ENCODE results near the gene ABCC1.

DNA sequence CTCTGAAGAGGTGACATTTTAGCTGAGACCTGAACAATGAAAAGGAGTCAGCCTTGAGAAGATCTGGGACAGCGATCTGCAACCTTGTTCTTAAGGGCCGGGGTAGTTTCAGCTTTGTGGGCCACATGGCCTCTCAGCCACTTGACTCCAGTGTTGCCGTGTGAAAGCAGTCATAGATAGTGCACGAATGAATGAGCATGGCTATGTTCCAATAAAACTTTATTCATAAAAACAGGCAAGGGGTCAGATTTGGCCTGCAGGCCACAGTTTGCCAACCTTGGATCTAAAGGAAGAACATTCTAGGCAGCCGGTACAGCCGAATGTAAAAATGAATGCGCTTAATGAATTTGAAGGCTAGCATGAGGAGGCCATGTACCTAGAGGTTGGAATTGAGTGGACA lies 190.4 kb downstream of the ABCC1 start:
- TF ChIP-seq EZH2 (IDR thresholded peaks at IDR 0.05; ENCODE audit: borderline replicate concordance, low read depth, low read length, poor library complexity, severe bottlenecking) = no peak
- TF ChIP-seq, protein P1, sequence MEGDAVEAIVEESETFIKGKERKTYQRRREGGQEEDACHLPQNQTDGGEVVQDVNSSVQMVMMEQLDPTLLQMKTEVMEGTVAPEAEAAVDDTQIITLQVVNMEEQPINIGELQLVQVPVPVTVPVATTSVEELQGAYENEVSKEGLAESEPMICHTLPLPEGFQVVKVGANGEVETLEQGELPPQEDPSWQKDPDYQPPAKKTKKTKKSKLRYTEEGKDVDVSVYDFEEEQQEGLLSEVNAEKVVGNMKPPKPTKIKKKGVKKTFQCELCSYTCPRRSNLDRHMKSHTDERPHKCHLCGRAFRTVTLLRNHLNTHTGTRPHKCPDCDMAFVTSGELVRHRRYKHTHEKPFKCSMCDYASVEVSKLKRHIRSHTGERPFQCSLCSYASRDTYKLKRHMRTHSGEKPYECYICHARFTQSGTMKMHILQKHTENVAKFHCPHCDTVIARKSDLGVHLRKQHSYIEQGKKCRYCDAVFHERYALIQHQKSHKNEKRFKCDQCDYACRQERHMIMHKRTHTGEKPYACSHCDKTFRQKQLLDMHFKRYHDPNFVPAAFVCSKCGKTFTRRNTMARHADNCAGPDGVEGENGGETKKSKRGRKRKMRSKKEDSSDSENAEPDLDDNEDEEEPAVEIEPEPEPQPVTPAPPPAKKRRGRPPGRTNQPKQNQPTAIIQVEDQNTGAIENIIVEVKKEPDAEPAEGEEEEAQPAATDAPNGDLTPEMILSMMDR (conservative IDR thresholded peaks at IDR 0.05; ENCODE audit: low read depth, low read length) = no peak
